Measurements from ENCODE around the gene MDH2. TPM values are rescaled to one million over a fixed set of nuclear protein-coding genes. Genes with fewer than 3 reads are reported as not detected.

The MDH2 gene
- total RNA-seq, 2 experiments from 2014 or later: 66.4 to 68.3 TPM

- peaks cover 56% of the 10 kb centered on the region for H3K36me3 Mint-ChIP-seq (ENCODE audit: low read depth)
- Histone ChIP-seq H3K4me1 (ENCODE audit: insufficient read depth, low read length) (peaks cover 29% of the 10 kb centered on the region), H3K9me3 (ENCODE audit: control insufficient read depth in 1 of 2, insufficient read depth in 1 of 2, low read length in 2 of 2) (no peaks in the 10 kb centered on the region), H3K36me3 (ENCODE audit: insufficient read depth, low read length) (peaks cover 53% of the 10 kb centered on the region), H3K27ac (ENCODE audit: low read depth in 1 of 2, low read length in 2 of 2) (no peak overlapping the region), H3K27me3 (ENCODE audit: control insufficient read depth in 1 of 2, insufficient read depth in 2 of 2, low read length in 2 of 2) (no peaks in the 10 kb centered on the region), H3K4me3 (ENCODE audit: low read length) (no peak overlapping the region)
- DNase-seq (no peak), ATAC-seq (ENCODE audit: poor library complexity) (no peak)
- ChIA-PET CTCF (no interaction called here), POLR2A (no interaction called here)
- no peaks in the 10 kb centered on the region for H3K9me3 Mint-ChIP-seq
- H3K27ac Mint-ChIP-seq: no peak overlapping the region
- H3K4me3 Mint-ChIP-seq: no peak overlapping the region
- TF ChIP-seq CTCF (IDR thresholded peaks at IDR 0.05): no peak
- intact Hi-C loops (cut with DNase I, micrococcal nuclease): no loop called here
- peaks cover 33% of the 10 kb centered on the region for H3K4me1 Mint-ChIP-seq (ENCODE audit: low read depth)
- H3K27me3 Mint-ChIP-seq: no peaks in the 10 kb centered on the region
Measured at GRCh38 chr7:76053461-76053860, 5.6 kb downstream of the MDH2 start.

GRCh38 chr7:76054123-76055120, 6.5 kb downstream of the MDH2 start:
- no peaks in the 10 kb centered on the region for H3K9me3 ChIP-seq (ENCODE audit: control insufficient read depth in 1 of 2, insufficient read depth in 1 of 2, low read length in 2 of 2)
- H3K36me3 ChIP-seq (ENCODE audit: insufficient read depth, low read length): peaks cover 62% of the 10 kb centered on the region
- intact Hi-C loops (cut with DNase I, micrococcal nuclease): no loop called here
- CTCF ChIA-PET: no interaction called here
- POLR2A ChIA-PET: no interaction called here
- no peak overlapping the region for H3K4me3 ChIP-seq (ENCODE audit: low read length)
- Mint-ChIP-seq H3K4me1 (ENCODE audit: low read depth) (peaks cover 25% of the 10 kb centered on the region), H3K9me3 (no peaks in the 10 kb centered on the region), H3K27me3 (no peaks in the 10 kb centered on the region), H3K27ac (no peak overlapping the region), H3K36me3 (ENCODE audit: low read depth) (peaks cover 63% of the 10 kb centered on the region), H3K4me3 (no peak overlapping the region)
- DNase-seq (no peak), ATAC-seq (ENCODE audit: poor library complexity) (no peak)
- no peaks in the 10 kb centered on the region for H3K27me3 ChIP-seq (ENCODE audit: control insufficient read depth in 1 of 2, insufficient read depth in 2 of 2, low read length in 2 of 2)
- H3K4me1 ChIP-seq (ENCODE audit: insufficient read depth, low read length): peaks cover 19% of the 10 kb centered on the region
- H3K27ac ChIP-seq (ENCODE audit: low read depth in 1 of 2, low read length in 2 of 2): no peak overlapping the region
- no peak for TF ChIP-seq CTCF (IDR thresholded peaks at IDR 0.05)

GRCh38 chr7:76056241-76056640, 8.3 kb downstream of the MDH2 start:
- POLR2A ChIA-PET: no interaction called here

More at GRCh38 chr7:76056241-76056640, 8.3 kb downstream of the MDH2 start:
- DNase-seq: no peak
- Mint-ChIP-seq H3K27me3 (no peaks in the 10 kb centered on the region), H3K36me3 (ENCODE audit: low read depth) (peaks cover 73% of the 10 kb centered on the region), H3K27ac (no peak overlapping the region), H3K9me3 (no peaks in the 10 kb centered on the region), H3K4me3 (no peak overlapping the region), H3K4me1 (ENCODE audit: low read depth) (peaks cover 14% of the 10 kb centered on the region)
- Histone ChIP-seq H3K27me3 (ENCODE audit: control insufficient read depth in 1 of 2, insufficient read depth in 2 of 2, low read length in 2 of 2) (no peaks in the 10 kb centered on the region), H3K4me1 (ENCODE audit: insufficient read depth, low read length) (peaks cover 10% of the 10 kb centered on the region), H3K9me3 (ENCODE audit: control insufficient read depth in 1 of 2, insufficient read depth in 1 of 2, low read length in 2 of 2) (no peaks in the 10 kb centered on the region), H3K27ac (ENCODE audit: low read depth in 1 of 2, low read length in 2 of 2) (no peak overlapping the region), H3K36me3 (ENCODE audit: insufficient read depth, low read length) (peaks cover 80% of the 10 kb centered on the region), H3K4me3 (ENCODE audit: low read length) (no peak overlapping the region)
- intact Hi-C loops (cut with DNase I, micrococcal nuclease): no loop called here
- ATAC-seq (ENCODE audit: poor library complexity): no peak
- TF ChIP-seq CTCF (IDR thresholded peaks at IDR 0.05): no peak
- CTCF ChIA-PET: no interaction called here
